K562 (cell line): ENCODE results near the gene VGLL3. TPM values are rescaled to one million over a fixed set of nuclear protein-coding genes. Genes with fewer than 3 reads are reported as not detected.

Experiments used
- ATAC-seq: fragments of 200-7000 bp; cut with Tn5 transposase; 3 replicates; pipeline ENCODE4 v1.9.1; 2020; ENCODE audit warnings: moderate library complexity
- BruUV-seq: library from RNA; stranded (reverse); fragments of 400-500 nt; replicated peaks from 2 replicates; lab custom pipeline; 2021; lab: Mats Ljungman, UMichigan
- CTCF ChIA-PET: fragments of 300-600 bp; formaldehyde crosslinking; extraction: SDS; loops from one replicate; lab custom pipeline; 2021; ENCODE audit warnings: low intra/inter-chr PET ratio; lab: Yijun Ruan, JAX
- POLR2A ChIA-PET: fragments of 300-600, 350-650 bp; sonication (Branson Sonifier 250); formaldehyde crosslinking; extraction: SDS; loops from one replicate; lab custom pipeline; 2021; ENCODE audit warnings: antibody characterized with exemption, inconsistent platforms; lab: Yijun Ruan, JAX
- DNase-seq, 4 experiments: peaks; one replicate each; pipeline versions ENCODE4 v3.0.0 to v3.0.0-alpha.2; 2011 to 2018; ENCODE audit warnings: low spot score in 3 of 4, mixed read lengths in 3 of 4; ENCODE audit errors: extremely low read depth in 1 of 4
- FAIRE-seq: peaks from 2 replicates; lab custom pipeline; 2011; peaks lifted over from hg19 to GRCh38; lab: Jason Lieb, UNC
- H2AFZ ChIP-seq: 2 replicates; pipeline ENCODE4 v1.6.0; 2011; ENCODE audit warnings: low read depth, low read length, control low read depth, inconsistent platforms
- H3K27ac ChIP-seq: fragments of 200-600 bp; 3 replicates; pipeline ENCODE4 v1.8.0; 2011; ENCODE audit warnings: low read depth, mild to moderate bottlenecking, control low read depth, inconsistent platforms, low read length, moderate library complexity, mixed read lengths; ENCODE audit errors: extremely low read depth
- H3K27me3 ChIP-seq, 2 experiments: fragments of 300-600 bp in 1 of 2; 2 replicates in 1 of 2; 3 replicates in 1 of 2; pipeline versions ENCODE4 v1.6.0 to v1.8.0; 2011; ENCODE audit warnings: inconsistent platforms in 2 of 2, low read length in 2 of 2, mild to moderate bottlenecking in 1 of 2, mixed read lengths in 1 of 2, moderate library complexity in 1 of 2; ENCODE audit not compliant: control insufficient read depth in 2 of 2, insufficient read depth in 2 of 2
- H3K36me3 ChIP-seq: fragments of 300-600 bp; 3 replicates; pipeline ENCODE4 v1.8.0; 2011; ENCODE audit warnings: mild to moderate bottlenecking, low read length, inconsistent platforms; ENCODE audit not compliant: control insufficient read depth, insufficient read depth
- H3K4me1 ChIP-seq, 2 experiments: fragments of 200-600 bp in 1 of 2; replicated peaks in 1 of 2; 2 replicates in 1 of 2; 3 replicates in 1 of 2; pipeline versions ENCODE4 v1.5.1 to v1.8.0; 2011; ENCODE audit warnings: inconsistent platforms in 2 of 2, low read length in 2 of 2, mild to moderate bottlenecking in 1 of 2, mixed read lengths in 1 of 2, moderate library complexity in 1 of 2; ENCODE audit not compliant: control insufficient read depth in 2 of 2, insufficient read depth in 2 of 2
- H3K4me2 ChIP-seq: 2 replicates; pipeline ENCODE4 v1.6.1; 2011; ENCODE audit warnings: low read length, control low read depth, inconsistent platforms, mixed read lengths; ENCODE audit not compliant: insufficient read depth
- H3K4me3 ChIP-seq: fragments of 200-600 bp; sonication (generic), shearing (Covaris generic); 2 replicates; pipeline ENCODE4 v1.5.1; 2016; ENCODE audit warnings: control low read depth, inconsistent platforms
- H3K79me2 ChIP-seq: fragments of 200-600 bp; 3 replicates; pipeline ENCODE4 v1.8.0; 2011; ENCODE audit warnings: low read length, inconsistent platforms; ENCODE audit not compliant: control insufficient read depth, insufficient read depth
- H3K9ac ChIP-seq, 2 experiments: 2 replicates each; pipeline versions ENCODE4 v1.6.0 to v1.6.1; 2011; ENCODE audit warnings: low read depth in 2 of 2, low read length in 2 of 2, control low read depth in 1 of 2, inconsistent platforms in 1 of 2, mild to moderate bottlenecking in 1 of 2, mixed read lengths in 1 of 2; ENCODE audit not compliant: insufficient read depth in 1 of 2
- H3K9me1 ChIP-seq: one replicate; pipeline ENCODE4 v1.6.0; 2011; ENCODE audit warnings: inconsistent platforms, mild to moderate bottlenecking, low read length, moderate library complexity; ENCODE audit not compliant: control insufficient read depth, insufficient read depth
- H3K9me3 ChIP-seq: replicated peaks from 2 replicates; pipeline ENCODE4 v1.5.1; 2011; ENCODE audit warnings: low read depth, low read length, inconsistent platforms; ENCODE audit not compliant: control insufficient read depth, insufficient read depth
- H4K20me1 ChIP-seq: replicated peaks from 2 replicates; pipeline ENCODE4 v1.6.1; 2011; ENCODE audit warnings: low read length, inconsistent platforms, mixed read lengths; ENCODE audit not compliant: control insufficient read depth, insufficient read depth
- ESRRA ChIP-seq: fragments of 450-650 bp; IDR thresholded peaks from 2 replicates; pipeline ENCODE4 v1.6.1; 2014; ENCODE audit warnings: low read depth, mild to moderate bottlenecking, moderate library complexity, borderline replicate concordance
- HMG20A ChIP-seq: fragments of 450-650 bp; formaldehyde crosslinking; conservative IDR thresholded peaks from 2 replicates; pipeline ENCODE4 v1.4.0; 2020; ENCODE audit warnings: mild to moderate bottlenecking, mixed read lengths
- IRF9 ChIP-seq: fragments of 450-650 bp; IDR thresholded peaks from 2 replicates; pipeline ENCODE4 v1.6.1; 2016; ENCODE audit warnings: missing biosample characterization, missing genetic modification characterization
- MEF2A ChIP-seq: IDR thresholded peaks from 2 replicates; pipeline ENCODE4 v1.6.1; 2011; ENCODE audit warnings: low read depth, mild to moderate bottlenecking, low read length, moderate library complexity; ENCODE audit not compliant: control insufficient read depth
- NCOA2 ChIP-seq, 2 experiments: fragments of 450-650 bp; IDR thresholded peaks; 2 replicates each; pipeline ENCODE4 v1.6.1; 2018; ENCODE audit warnings: mild to moderate bottlenecking in 2 of 2, moderate library complexity in 1 of 2; ENCODE audit not compliant: partially characterized antibody in 2 of 2
- NFYB ChIP-seq: IDR thresholded peaks from 2 replicates; pipeline ENCODE4 v1.6.1; 2011; ENCODE audit warnings: mild to moderate bottlenecking, moderate library complexity; ENCODE audit not compliant: insufficient read length; ENCODE audit errors: extremely low read depth
- POLR2A ChIP-seq: fragments of 450-650 bp; conservative IDR thresholded peaks from 2 replicates; pipeline ENCODE4 v1.6.1; 2016
- ZNF124 ChIP-seq: sonication (generic); formaldehyde crosslinking; IDR thresholded peaks from 2 replicates; pipeline ENCODE4 v1.8.1; 2022; ENCODE audit warnings: missing genetic modification reagents
- ZNF133 ChIP-seq: fragments of 250-450 bp; sonication (Bioruptor Pico); IDR thresholded peaks from 2 replicates; pipeline ENCODE4 v1.4.0; 2020; ENCODE audit warnings: mild to moderate bottlenecking
- ZNF277 ChIP-seq: fragments of 250-450 bp; sonication (Bioruptor Pico); IDR thresholded peaks from 2 replicates; pipeline ENCODE4 v1.8.0; 2022; ENCODE audit warnings: inconsistent platforms, mild to moderate bottlenecking, moderate library complexity, borderline replicate concordance
- WGBS: fragments of 100-300 bp; shearing (Covaris generic); methylation state at CpG from one replicate; pipeline ENCODE4 v1.1.6; 2016; ENCODE audit warnings: low coverage, mixed read lengths; ENCODE audit not compliant: insufficient coverage; ENCODE audit errors: missing lambda C conversion rate; 5-methylcytosine and 5-hydroxymethylcytosine counted together
- in situ Hi-C: fragments of 300-500 bp; cut with MboI; formaldehyde crosslinking; loops from 4 replicates; pipeline ENCODE4 v1.15.0; 2018; ENCODE audit warnings: inconsistent platforms, mixed read lengths
- intact Hi-C: fragments of 100-400 bp; cut with micrococcal nuclease; formaldehyde crosslinking; loops from 2 replicates; pipeline ENCODE4 v1.14.2; 2022
- polyA plus RNA-seq, 8 experiments: library from polyadenylated mRNA; depleted of rRNA in 4 of 8; stranded (reverse) in 5 of 8; unstranded in 3 of 8; fragments of >200 nt; fragmentation: Nextera tagmentation in 2 of 8; fragmentation: Illumina TruSeq in 1 of 8; extraction: Ambion mirVana in 2 of 8; extraction: Trizol in 1 of 8; gene quantifications; 2 replicates each; pipeline versions ENCODE4 v1.2.1 to v1.2.3, GENCODE V29; 2011 to 2014; ENCODE audit warnings: inconsistent platforms in 1 of 8, missing spikeins in 1 of 8
- total RNA-seq, 7 experiments: library from RNA; depleted of rRNA in 6 of 7; stranded (reverse); fragments of >200 nt in 6 of 7; fragmentation: Illumina TruSeq in 2 of 7; extraction: Trizol in 2 of 7; gene quantifications; 2 replicates each; pipeline versions ENCODE4 v1.2.1 to v1.2.3, GENCODE V29; 2011 to 2021; ENCODE audit warnings: low replicate concordance in 1 of 7
- TF ChIP-seq, protein P1 (sequence below): sonication (generic); formaldehyde crosslinking; IDR thresholded peaks from 2 replicates; pipeline ENCODE4 v1.8.0; 2022; ENCODE audit warnings: mild to moderate bottlenecking, missing genetic modification reagents, borderline replicate concordance
- TF ChIP-seq, protein P2 (sequence below): sonication (generic); formaldehyde crosslinking; IDR thresholded peaks from 2 replicates; pipeline ENCODE4 v1.8.1; 2023; ENCODE audit warnings: missing genetic modification reagents, mild to moderate bottlenecking, borderline replicate concordance

VGLL3 gene
- total and polyA plus RNA-seq, 9 of the 15 experiments (the other 6 are each of a cell fraction or from before 2014, with no cell fraction given): under 0.01 to 0.09 (median 0.04) TPM; not detected in 6

DNA sequence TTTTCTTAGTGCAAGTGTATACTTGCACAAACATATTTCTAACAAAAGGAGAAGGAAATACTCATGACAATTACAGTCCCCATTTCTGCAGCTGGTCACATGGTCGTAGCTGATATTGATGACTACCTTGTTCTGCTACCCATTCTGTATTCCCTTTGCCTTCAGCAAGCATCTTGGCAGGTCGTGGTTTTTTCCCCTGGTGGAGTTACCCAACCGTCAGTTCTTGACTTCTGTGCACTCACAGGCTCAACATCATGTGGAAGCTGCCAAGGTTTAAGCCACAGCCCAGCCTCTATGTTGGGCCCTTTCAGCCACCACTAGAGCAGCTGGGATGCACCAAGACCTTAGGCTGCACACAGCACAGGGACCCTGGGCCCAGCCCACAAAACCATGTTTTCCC is 56.1 kb downstream of the VGLL3 start (continued):
- TF ChIP-seq, protein P1, sequence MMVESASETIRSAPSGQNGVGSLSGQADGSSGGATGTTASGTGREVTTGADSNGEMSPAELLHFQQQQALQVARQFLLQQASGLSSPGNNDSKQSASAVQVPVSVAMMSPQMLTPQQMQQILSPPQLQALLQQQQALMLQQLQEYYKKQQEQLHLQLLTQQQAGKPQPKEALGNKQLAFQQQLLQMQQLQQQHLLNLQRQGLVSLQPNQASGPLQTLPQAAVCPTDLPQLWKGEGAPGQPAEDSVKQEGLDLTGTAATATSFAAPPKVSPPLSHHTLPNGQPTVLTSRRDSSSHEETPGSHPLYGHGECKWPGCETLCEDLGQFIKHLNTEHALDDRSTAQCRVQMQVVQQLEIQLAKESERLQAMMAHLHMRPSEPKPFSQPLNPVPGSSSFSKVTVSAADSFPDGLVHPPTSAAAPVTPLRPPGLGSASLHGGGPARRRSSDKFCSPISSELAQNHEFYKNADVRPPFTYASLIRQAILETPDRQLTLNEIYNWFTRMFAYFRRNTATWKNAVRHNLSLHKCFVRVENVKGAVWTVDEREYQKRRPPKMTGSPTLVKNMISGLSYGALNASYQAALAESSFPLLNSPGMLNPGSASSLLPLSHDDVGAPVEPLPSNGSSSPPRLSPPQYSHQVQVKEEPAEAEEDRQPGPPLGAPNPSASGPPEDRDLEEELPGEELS (CRISPR knock-in tag): no peak
- no peak for TF ChIP-seq ZNF133 (CRISPR knock-in tag)
- TF ChIP-seq, all 486 proteins: peak for 0

GRCh38 chr3:86930831-86931230 is 60.1 kb downstream of the VGLL3 start:
- 0% methylated on average over 3 of the region's 3 CpGs for WGBS
- FAIRE-seq (no peak), DNase-seq (no peak), ATAC-seq (no peak)
- Histone ChIP-seq H3K36me3 (no peaks in the 10 kb centered on the region), H3K4me1 (no peaks in the 10 kb centered on the region), H3K27me3 (no peaks in the 10 kb centered on the region), H3K4me2 (no peak overlapping the region), H3K9me1 (no peaks in the 10 kb centered on the region), H2AFZ (no peak overlapping the region), H3K79me2 (no peaks in the 10 kb centered on the region), H3K27ac (no peak overlapping the region), H3K4me3 (no peak overlapping the region), H4K20me1 (no peaks in the 10 kb centered on the region), H3K9me3 (no peaks in the 10 kb centered on the region), H3K9ac (no peak overlapping the region)
- no TSS peak for BruUV-seq
- intact Hi-C loops: no loop called here
- ChIA-PET CTCF (no interaction called here), POLR2A (no interaction called here)
- in situ Hi-C loops: no loop called here
- no peak for TF ChIP-seq IRF9 (tag)
- TF ChIP-seq, protein P2, sequence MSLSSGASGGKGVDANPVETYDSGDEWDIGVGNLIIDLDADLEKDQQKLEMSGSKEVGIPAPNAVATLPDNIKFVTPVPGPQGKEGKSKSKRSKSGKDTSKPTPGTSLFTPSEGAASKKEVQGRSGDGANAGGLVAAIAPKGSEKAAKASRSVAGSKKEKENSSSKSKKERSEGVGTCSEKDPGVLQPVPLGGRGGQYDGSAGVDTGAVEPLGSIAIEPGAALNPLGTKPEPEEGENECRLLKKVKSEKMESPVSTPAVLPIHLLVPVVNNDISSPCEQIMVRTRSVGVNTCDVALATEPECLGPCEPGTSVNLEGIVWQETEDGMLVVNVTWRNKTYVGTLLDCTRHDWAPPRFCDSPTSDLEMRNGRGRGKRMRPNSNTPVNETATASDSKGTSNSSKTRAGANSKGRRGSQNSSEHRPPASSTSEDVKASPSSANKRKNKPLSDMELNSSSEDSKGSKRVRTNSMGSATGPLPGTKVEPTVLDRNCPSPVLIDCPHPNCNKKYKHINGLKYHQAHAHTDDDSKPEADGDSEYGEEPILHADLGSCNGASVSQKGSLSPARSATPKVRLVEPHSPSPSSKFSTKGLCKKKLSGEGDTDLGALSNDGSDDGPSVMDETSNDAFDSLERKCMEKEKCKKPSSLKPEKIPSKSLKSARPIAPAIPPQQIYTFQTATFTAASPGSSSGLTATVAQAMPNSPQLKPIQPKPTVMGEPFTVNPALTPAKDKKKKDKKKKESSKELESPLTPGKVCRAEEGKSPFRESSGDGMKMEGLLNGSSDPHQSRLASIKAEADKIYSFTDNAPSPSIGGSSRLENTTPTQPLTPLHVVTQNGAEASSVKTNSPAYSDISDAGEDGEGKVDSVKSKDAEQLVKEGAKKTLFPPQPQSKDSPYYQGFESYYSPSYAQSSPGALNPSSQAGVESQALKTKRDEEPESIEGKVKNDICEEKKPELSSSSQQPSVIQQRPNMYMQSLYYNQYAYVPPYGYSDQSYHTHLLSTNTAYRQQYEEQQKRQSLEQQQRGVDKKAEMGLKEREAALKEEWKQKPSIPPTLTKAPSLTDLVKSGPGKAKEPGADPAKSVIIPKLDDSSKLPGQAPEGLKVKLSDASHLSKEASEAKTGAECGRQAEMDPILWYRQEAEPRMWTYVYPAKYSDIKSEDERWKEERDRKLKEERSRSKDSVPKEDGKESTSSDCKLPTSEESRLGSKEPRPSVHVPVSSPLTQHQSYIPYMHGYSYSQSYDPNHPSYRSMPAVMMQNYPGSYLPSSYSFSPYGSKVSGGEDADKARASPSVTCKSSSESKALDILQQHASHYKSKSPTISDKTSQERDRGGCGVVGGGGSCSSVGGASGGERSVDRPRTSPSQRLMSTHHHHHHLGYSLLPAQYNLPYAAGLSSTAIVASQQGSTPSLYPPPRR: no peak
- TF ChIP-seq ZNF277 (CRISPR knock-in tag): no peak
- TF ChIP-seq MEF2A: no peak
- TF ChIP-seq POLR2A: no peak
- TF ChIP-seq ZNF124 (CRISPR knock-in tag): no peak
- no peak for TF ChIP-seq NCOA2 (IDR thresholded peaks at IDR 0.05; ENCODE audit: partially characterized antibody in 2 of 2)
- no peak for TF ChIP-seq HMG20A (CRISPR knock-in tag)
- no peak for TF ChIP-seq ESRRA
- no peak for TF ChIP-seq NFYB
